ENCODE data around the gene SAMD8.

The SAMD8 gene

DNA sequence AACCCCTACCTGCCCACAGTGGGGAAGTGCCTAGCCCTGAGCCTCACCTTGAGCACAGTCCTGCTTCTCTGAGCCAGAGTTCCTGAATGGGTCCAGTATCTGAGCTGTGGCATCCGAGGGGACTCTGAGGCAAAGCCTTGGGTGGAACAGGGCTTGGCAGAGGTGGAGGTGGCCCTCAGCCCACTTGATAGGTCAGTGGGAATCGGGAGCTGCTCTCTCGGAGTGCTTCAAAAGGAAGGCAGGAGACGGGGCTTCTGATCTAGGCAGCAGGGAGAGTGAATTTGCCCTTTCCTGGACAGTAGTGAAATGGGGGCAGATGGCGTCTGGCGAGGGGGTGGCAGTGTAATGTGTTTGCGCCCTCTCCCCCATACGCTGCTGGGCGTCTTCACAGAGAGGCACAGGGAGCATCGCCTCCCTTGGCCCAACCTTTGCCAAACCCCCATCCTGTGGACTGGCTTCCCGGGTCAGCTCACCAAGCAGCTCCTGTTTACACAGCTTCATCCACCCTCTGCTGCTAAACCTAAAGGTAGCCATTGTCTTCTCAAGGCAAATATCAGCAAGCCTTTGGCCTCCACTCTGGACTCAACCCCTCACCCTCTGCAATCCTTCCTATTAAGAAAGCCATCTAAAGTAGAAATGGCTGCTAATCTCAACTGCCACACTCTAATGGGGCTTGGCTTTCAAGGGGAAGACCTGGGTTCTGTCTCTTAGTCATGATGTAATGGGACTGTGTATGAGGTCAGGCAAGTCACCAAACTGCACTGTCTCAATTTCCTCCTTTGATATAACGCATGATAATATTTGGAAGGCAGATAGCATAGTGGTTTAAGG is 78.0 kb downstream of the SAMD8 start:
- TF ChIP-seq, protein P1, sequence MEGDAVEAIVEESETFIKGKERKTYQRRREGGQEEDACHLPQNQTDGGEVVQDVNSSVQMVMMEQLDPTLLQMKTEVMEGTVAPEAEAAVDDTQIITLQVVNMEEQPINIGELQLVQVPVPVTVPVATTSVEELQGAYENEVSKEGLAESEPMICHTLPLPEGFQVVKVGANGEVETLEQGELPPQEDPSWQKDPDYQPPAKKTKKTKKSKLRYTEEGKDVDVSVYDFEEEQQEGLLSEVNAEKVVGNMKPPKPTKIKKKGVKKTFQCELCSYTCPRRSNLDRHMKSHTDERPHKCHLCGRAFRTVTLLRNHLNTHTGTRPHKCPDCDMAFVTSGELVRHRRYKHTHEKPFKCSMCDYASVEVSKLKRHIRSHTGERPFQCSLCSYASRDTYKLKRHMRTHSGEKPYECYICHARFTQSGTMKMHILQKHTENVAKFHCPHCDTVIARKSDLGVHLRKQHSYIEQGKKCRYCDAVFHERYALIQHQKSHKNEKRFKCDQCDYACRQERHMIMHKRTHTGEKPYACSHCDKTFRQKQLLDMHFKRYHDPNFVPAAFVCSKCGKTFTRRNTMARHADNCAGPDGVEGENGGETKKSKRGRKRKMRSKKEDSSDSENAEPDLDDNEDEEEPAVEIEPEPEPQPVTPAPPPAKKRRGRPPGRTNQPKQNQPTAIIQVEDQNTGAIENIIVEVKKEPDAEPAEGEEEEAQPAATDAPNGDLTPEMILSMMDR (IDR thresholded peaks at IDR 0.05): no peak

DNA sequence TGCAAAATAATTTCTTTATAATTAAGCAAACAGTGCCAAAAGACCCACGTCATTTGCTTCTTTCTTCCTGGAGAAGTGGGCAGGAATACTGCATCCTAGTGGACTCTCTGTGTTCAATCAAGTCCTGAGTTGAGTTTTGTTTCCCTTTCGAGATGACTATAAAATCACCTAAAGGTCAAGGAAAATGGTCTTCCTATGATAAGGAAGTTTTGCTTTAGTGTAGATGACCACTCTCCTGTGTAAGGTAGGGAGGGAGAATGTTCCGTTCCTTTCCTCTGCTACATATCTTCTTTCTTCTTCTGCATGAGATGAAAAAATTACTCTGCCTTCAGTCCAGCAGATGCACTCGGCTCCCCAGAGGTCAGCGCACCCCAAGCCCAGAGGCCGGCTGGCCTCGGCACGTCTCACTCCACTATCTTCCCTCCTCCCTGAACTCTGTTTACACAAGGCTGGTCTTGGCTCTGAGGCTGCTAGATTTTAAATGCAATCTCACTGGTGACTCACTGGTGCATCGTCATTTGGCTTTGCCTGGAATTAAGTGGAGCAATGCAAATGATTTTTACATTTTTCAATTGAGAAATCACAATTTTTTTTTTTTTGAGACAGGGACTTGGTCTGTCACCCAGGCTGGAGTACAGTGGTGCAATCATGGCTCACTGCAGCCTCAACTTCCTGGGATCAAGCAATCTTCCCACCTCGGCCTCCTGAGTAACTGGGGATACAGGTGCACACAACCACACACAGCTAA is 80.5 kb downstream of the SAMD8 start:
- TF ChIP-seq, protein P1 (IDR thresholded peaks at IDR 0.05): no peak

GRCh38 chr10:75195035-75195763 is 83.7 kb downstream of the SAMD8 start:
- TF ChIP-seq, protein P1 (IDR thresholded peaks at IDR 0.05): no peak

- TF ChIP-seq, protein P1 (IDR thresholded peaks at IDR 0.05): no peak
Measured at GRCh38 chr10:75197066-75197465, 85.6 kb downstream of the SAMD8 start.

DNA sequence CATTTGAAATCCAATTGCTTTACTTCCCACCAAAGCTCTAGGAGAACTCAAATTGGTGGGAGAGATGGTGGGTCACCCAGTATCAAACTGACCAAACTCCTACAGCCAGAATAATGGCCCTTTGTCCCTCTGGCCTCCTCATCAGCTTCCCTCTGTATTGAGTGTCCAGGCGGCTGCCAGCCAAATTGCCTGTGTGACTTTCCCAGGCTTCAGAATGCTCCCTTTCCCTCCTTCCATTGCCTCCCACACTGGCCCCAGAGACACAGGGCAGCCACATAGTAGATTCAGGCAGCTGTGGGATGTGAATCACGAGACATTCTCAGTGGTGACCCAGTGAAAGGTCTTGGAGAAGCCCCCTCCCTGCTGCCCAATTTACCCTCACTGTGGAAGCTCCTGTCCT is 86.5 kb downstream of the SAMD8 start:
- TF ChIP-seq, protein P1 (IDR thresholded peaks at IDR 0.05): no peak

DNA sequence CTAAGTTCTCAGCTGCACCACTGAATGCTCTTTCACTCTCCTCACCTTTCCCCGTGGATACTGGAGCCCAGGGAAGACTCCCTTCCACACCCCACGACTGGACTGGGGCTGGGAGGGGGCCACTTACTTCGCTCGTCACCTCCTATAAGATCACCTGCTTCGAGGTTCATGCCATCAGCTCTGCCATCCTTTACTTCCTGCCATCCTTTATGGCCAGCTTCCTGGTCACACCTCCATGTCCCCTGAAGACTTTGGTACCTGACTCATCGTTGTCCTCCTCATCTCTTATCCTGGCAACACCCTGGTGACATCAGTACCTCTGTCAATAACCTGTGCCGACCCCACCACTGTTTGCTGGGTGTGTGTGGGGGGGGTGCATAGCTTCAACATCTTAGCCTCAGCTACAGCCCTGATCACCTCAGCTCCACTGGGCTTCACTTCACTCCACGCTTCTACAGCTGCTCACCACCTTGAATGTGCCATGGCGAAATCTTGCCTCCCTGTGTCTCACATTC is 90.4 kb downstream of the SAMD8 start:
- TF ChIP-seq, protein P1 (IDR thresholded peaks at IDR 0.05): no peak

GRCh38 chr10:75202321-75203045 is 91.0 kb downstream of the SAMD8 start:
- TF ChIP-seq, protein P1 (IDR thresholded peaks at IDR 0.05): no peak

Data from LNCAP (cell line).